Vagina (tissue), 2 donors: ENCODE data around the gene ST8SIA1. TPM values are rescaled to one million over a fixed set of nuclear protein-coding genes. Genes with fewer than 3 reads are reported as not detected.

Source experiments
- DNase-seq, 2 donors: peaks; one replicate each; pipeline ENCODE4 v3.0.0-alpha.2; 2017; ENCODE audit errors: extremely low spot score in 2 of 2
- H3K27ac ChIP-seq: fragments of 200-600 bp; sonication (generic); one replicate; pipeline ENCODE4 v1.5.1; 2019
- H3K27me3 ChIP-seq: fragments of 200-600 bp; sonication (generic); one replicate; pipeline ENCODE4 v1.5.1; 2019
- H3K36me3 ChIP-seq, 2 donors: fragments of 200-600 bp; sonication (generic); one replicate each; pipeline ENCODE4 v1.5.1; 2017 to 2019
- H3K4me1 ChIP-seq: fragments of 200-600 bp; sonication (generic); one replicate; pipeline ENCODE4 v1.5.1; 2019
- H3K4me3 ChIP-seq, 2 donors: fragments of 200-600 bp; sonication (generic); 1 replicate in 1 of 2; 2 replicates in 1 of 2; pipeline ENCODE4 v1.5.1; 2016 to 2019
- H3K9me3 ChIP-seq: fragments of 200-600 bp; sonication (generic); one replicate; pipeline ENCODE4 v1.5.1; 2019
- CTCF ChIP-seq, 3 experiments: fragments of 450-650 bp in 2 of 3; fragments of 200-600 bp in 1 of 3; sonication (generic) in 1 of 3; IDR thresholded peaks; one replicate each; pipeline ENCODE4 v1.5.1; 2017 to 2019; ENCODE audit warnings: antibody characterized with exemption in 3 of 3, mild to moderate bottlenecking in 2 of 3, moderate library complexity in 2 of 3
- POLR2A ChIP-seq, 2 donors: fragments of 450-650 bp; IDR thresholded peaks; one replicate each; pipeline ENCODE4 v1.6.1; 2017; ENCODE audit warnings: antibody characterized with exemption in 2 of 2, mild to moderate bottlenecking in 2 of 2, moderate library complexity in 2 of 2
- POLR2AphosphoS5 ChIP-seq, 2 donors: sonication (generic); formaldehyde crosslinking; IDR thresholded peaks; one replicate each; pipeline ENCODE4 v1.9.0; 2017; ENCODE audit warnings: antibody characterized with exemption in 2 of 2, mild to moderate bottlenecking in 2 of 2, low read depth in 1 of 2; ENCODE audit not compliant: insufficient read depth in 1 of 2
- intact Hi-C: fragments of 100-400 bp; cut with DNase I; formaldehyde crosslinking; loops from one replicate; pipeline ENCODE4 v1.15.1; 2023
- total RNA-seq: library from RNA; depleted of rRNA; stranded (reverse); fragments of >200 nt; gene quantifications from one replicate; pipeline ENCODE4 v1.2.3, GENCODE V29; 2016

Gene ST8SIA1
- total RNA-seq, 1 donor from 2014 or later, result 5.2 TPM

- no peaks in the 10 kb centered on the region for H3K9me3 ChIP-seq
- TF ChIP-seq CTCF (IDR thresholded peaks at IDR 0.05), result no peak
- no peak for TF ChIP-seq POLR2A (IDR thresholded peaks at IDR 0.05)
- no peak for TF ChIP-seq POLR2AphosphoS5 (IDR thresholded peaks at IDR 0.05; ENCODE audit: insufficient read depth in 1 of 2, low read depth in 1 of 2)
- H3K27ac ChIP-seq, result no peak overlapping the region
- no peaks in the 10 kb centered on the region for H3K36me3 ChIP-seq
- intact Hi-C loops, result no loop called here
- peaks cover 13% of the 10 kb centered on the region for H3K4me1 ChIP-seq
- no peak for DNase-seq
- H3K4me3 ChIP-seq, result no peak overlapping the region
- no peaks in the 10 kb centered on the region for H3K27me3 ChIP-seq
Measured at GRCh38 chr12:22299294-22299912, 35.1 kb downstream of the ST8SIA1 start.

GRCh38 chr12:22289250-22289649, 45.3 kb downstream of the ST8SIA1 start:
- Histone ChIP-seq H3K27ac (no peak overlapping the region), H3K4me3 (no peak overlapping the region), H3K9me3 (no peaks in the 10 kb centered on the region), H3K4me1 (peaks cover 6% of the 10 kb centered on the region), H3K27me3 (no peaks in the 10 kb centered on the region), H3K36me3 (no peaks in the 10 kb centered on the region)
- intact Hi-C loops, result loop anchor here (1.0 kb wide), 1 partner anchor 49 kb away; no protein-coding TSS in a partner anchor
- DNase-seq, result no peak
- no peak for TF ChIP-seq CTCF (IDR thresholded peaks at IDR 0.05)
- no peak for TF ChIP-seq POLR2AphosphoS5 (IDR thresholded peaks at IDR 0.05; ENCODE audit: insufficient read depth in 1 of 2, low read depth in 1 of 2)
- TF ChIP-seq POLR2A (IDR thresholded peaks at IDR 0.05), result no peak

GRCh38 chr12:22287776-22288621, 46.5 kb downstream of the ST8SIA1 start:
- peaks cover 12% of the 10 kb centered on the region for H3K4me1 ChIP-seq
- H3K36me3 ChIP-seq, result no peaks in the 10 kb centered on the region
- intact Hi-C loops, result no loop called here
- H3K27me3 ChIP-seq, result no peaks in the 10 kb centered on the region
- no peaks in the 10 kb centered on the region for H3K9me3 ChIP-seq
- no peak overlapping the region for H3K4me3 ChIP-seq
- TF ChIP-seq CTCF (IDR thresholded peaks at IDR 0.05), result no peak
- TF ChIP-seq POLR2A (IDR thresholded peaks at IDR 0.05), result no peak
- TF ChIP-seq POLR2AphosphoS5 (IDR thresholded peaks at IDR 0.05; ENCODE audit: insufficient read depth in 1 of 2, low read depth in 1 of 2), result no peak
- H3K27ac ChIP-seq, result no peak overlapping the region
- no peak for DNase-seq

- intact Hi-C loops, result no loop called here
- no peaks in the 10 kb centered on the region for H3K36me3 ChIP-seq
Measured at GRCh38 chr12:22287101-22287500, 47.4 kb downstream of the ST8SIA1 start.

More at GRCh38 chr12:22287101-22287500, 47.4 kb downstream of the ST8SIA1 start:
- DNase-seq, result no peak
- no peak for TF ChIP-seq CTCF (IDR thresholded peaks at IDR 0.05)
- Histone ChIP-seq H3K27ac (no peak overlapping the region), H3K4me3 (no peak overlapping the region), H3K4me1 (peaks cover 19% of the 10 kb centered on the region), H3K9me3 (no peaks in the 10 kb centered on the region), H3K27me3 (no peaks in the 10 kb centered on the region)
